HG03095 (cell line): ENCODE measurements around the gene KLK11.

ENCODE experiments used
- ATAC-seq: cut with Tn5 transposase; IDR thresholded peaks from one replicate; pipeline ENCODE4 v1.9.1; 2021; ENCODE audit warnings: moderate library complexity; ENCODE audit not compliant: unreplicated experiment

KLK11 gene

DNA sequence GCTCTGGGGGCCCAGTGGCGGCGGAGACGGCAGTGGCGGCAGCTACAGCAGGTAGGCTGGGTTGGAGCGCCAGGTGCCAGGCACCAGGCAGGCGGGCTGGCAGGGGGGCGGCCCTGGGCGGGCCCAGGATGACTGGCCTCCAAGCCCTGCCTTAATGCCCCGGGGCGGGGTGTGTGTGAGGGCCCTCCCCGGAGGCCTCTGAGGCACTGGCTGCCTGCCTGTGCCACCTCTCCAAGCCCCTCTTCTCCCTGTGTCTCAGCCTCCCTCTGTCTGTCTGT lies at the start of gene KLK11:
KLK11 (minus strand) TSS at position 63 of the 278 bp plus-strand sequence. CDS start 985 bp downstream, outside the sequence.
- ATAC-seq, result no peak

DNA sequence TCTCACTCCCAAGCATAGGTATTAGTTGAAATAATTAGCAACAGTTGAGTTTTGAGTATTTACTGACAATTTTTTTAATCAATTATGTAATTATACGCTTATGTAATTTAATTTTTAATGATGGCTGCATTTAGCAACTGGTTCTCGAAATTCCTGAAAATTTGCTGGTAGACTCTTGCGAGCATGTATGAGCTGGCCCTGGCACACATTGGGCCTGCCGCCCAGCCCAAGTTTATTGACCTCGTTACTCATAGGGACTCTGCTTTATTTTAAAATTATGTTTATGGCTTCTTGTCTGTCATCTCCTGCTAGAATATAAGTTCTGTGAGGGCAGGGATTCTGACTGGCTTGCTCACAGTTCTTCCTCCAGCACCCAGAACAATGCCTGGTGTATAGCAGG lies 49.6 kb upstream of the KLK11 start:
- ATAC-seq, result no peak

GRCh38 chr19:51071095-51071405 lies 44.6 kb upstream of the KLK11 start:
- ATAC-seq, result no peak

DNA sequence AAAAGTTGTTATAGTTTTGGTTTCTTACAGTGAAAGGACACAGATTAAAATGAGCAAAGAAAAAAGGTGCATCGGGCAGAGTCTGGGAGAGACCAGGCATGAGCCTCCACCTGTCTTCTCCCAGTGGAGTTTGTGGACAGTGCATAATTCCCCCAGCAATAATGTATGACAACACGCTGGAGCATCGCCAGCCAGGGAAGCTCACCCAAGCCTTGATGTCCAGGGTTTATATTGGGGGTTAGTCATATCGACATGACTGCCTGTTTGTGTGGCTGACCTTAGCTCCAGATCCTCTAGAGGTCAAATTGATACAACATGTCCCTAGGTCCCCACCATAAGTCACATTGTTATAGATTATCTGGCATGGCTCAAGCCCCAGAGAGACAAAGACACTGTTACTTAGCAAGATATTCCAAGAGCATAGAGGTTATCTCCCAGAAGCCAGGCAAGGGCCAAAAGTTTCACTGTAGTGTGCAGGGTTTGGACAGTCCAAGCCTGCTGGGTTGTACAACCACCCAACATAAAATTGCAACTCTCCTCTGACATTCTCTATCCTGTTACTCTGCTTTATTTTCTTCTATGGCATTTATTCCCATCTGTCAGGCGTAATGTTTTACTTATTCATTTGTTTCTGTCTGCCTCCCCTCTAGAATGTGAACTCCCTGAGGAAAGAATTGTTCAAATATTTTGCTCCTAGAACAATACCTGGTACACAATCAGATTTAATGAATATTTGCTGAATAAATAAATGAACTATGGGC lies 44.1 kb upstream of the KLK11 start:
- ATAC-seq, result no peak

- ATAC-seq, result no peak
Measured at GRCh38 chr19:51066393-51067186, 40.2 kb upstream of the KLK11 start.

- no peak for ATAC-seq
Measured at GRCh38 chr19:51065221-51065960, 39.0 kb upstream of the KLK11 start.

GRCh38 chr19:51064534-51065220 lies 38.3 kb upstream of the KLK11 start, which contains the start of gene KLK13:
Gene KLK13 (minus strand): TSS chr19:51065092. CDS start chr19:51065067, 25 bp downstream.
- ATAC-seq, result no peak

DNA sequence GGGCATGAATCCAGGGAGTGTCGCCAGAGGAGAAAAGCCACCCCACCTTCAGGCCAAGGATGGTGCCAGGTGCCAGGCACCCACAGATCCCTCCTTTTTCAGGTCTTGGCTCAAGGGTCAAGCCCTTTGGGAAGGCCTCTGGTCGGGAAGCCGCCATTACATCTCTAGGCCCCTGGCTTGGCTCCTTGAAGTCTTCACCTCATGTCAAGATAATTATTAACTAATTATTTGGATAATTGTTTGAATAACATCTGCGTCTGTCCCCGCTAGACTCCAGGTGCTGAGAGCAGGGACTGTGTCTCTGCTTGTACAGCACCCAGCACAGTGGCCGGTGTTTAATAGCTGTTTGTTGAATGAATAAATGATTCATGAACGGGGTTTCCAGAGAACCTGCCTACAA lies 37.2 kb upstream of the KLK11 start:
- no peak for ATAC-seq

DNA sequence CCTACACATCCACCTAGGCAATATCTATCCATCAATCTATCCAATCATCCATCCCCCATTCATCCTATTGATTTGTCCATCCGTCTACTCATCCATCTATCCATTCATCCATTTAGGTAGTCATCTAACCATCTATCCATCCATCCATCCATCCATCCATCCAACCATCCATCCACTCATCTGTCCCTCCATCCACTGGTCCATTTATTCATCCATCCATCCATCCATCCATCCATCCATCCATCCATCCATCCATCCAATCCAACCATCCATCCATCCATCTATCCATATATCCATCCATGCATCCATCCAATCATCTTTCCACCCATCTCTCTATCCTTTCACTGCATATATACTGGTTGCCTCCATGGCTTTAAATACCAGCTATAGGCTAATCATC lies 34.6 kb upstream of the KLK11 start:
- ATAC-seq, result no peak

DNA sequence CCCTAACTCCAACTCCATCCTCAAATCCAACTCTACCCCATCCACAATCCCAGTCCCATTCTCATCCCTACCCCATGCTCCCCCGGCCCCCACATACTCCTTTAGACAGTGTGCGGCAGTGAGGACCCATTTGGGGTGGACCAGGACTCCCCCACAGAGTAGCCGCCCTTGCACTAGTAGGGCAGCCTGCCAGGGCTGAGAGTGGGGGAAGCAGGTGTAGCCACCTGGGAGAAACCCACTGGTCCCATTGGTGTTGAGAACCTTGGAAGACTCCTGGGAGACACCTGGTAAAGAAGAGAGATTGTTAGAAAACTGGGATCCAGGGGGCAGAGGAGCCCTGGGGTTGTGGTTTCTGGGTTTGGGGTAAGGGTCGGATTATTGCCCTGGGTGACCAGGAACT lies 33.9 kb upstream of the KLK11 start:
- ATAC-seq, result no peak

GRCh38 chr19:51059715-51060114 lies 33.3 kb upstream of the KLK11 start:
- no peak for ATAC-seq

DNA sequence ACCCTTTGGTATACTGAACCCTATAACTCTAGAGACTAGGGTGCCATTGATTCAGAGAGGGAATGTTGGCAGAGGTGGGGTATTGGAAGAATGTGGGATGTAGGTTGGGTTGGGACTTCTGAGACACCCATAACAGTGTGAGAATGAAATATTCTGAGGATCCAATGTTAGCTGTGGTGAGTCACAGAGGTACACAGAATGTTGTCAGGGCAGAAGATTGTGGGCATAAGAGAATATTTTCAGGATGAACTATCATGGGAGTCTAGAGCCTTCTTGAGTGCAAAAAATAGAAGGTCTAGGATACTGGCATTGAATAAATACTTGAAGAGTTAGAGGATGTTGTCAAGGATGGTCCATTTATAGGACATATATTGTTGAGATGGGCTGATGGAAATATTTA lies 29.4 kb upstream of the KLK11 start:
- ATAC-seq, result no peak

- ATAC-seq, result no peak
Measured at GRCh38 chr19:51047031-51047335, 20.6 kb upstream of the KLK11 start.

- ATAC-seq, result no peak
Measured at GRCh38 chr19:51044327-51044726, 17.9 kb upstream of the KLK11 start.

- no peak for ATAC-seq
Measured at GRCh38 chr19:51043497-51043896, 17.1 kb upstream of the KLK11 start.

DNA sequence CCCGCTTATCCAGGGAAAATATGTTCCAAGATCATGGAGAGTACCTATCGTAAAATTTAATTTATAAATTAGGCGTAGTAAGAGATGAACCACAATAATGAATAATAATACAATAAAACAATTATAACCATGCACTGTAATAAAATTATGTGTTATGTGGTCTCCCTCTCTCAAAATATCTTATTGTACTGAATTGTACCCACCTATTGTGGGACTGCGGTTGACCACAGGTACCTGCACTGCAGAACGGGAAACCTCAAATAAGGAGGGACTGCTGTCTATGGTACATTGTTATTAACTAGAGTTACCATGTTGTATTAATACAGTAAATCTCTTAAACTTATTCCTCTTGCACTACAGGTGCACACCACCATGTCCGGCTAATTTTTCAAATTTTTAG lies 13.7 kb upstream of the KLK11 start:
- ATAC-seq, result no peak

GRCh38 chr19:51036519-51036918 lies 10.1 kb upstream of the KLK11 start:
- ATAC-seq, result no peak

GRCh38 chr19:51034704-51035103 lies 8.3 kb upstream of the KLK11 start, which contains the start of gene KLK12:
Gene KLK12 (minus strand): TSS chr19:51035002. CDS start chr19:51034621, 381 bp downstream.
- no peak for ATAC-seq

DNA sequence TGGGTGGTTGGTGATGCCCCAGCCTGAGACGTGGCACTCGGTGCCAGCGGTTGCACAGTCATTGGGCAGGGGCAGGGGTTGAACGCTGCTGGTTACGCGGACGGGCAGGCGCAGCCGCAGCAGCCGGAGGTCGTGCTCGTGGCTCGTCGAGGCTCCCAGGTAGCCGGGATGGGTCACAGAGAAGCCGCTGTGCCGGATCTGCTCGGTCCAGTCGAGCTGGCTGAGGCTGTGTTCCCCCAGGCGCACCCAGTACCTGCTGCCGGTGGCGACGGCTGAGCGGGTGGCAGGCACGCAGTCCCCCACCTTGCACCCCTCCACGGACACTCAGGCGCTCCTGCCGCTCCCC lies 5.4 kb upstream of the KLK11 start:
- ATAC-seq, result no peak

- ATAC-seq, result no peak
Measured at GRCh38 chr19:51031220-51031879, 4.9 kb upstream of the KLK11 start.

GRCh38 chr19:51030631-51031030 lies 4.2 kb upstream of the KLK11 start:
- ATAC-seq, result no peak
